Erythroblast (primary cell): ENCODE data around the gene FAM153A.
"Not testable (repeated sequence)": the region's sequence is repeated elsewhere in the genome, so short reads cannot be mapped to it uniquely, and the experiment has no call there.

Experiments used
- GATA1 ChIP-seq: IDR thresholded peaks from 2 replicates; pipeline ENCODE4 v1.6.1; 2011; ENCODE audit warnings: low read depth, mild to moderate bottlenecking, control low read depth, low read length, moderate library complexity
- POLR2A ChIP-seq: IDR thresholded peaks from 2 replicates; pipeline ENCODE4 v1.6.1; 2011; ENCODE audit warnings: mild to moderate bottlenecking, low read length

DNA sequence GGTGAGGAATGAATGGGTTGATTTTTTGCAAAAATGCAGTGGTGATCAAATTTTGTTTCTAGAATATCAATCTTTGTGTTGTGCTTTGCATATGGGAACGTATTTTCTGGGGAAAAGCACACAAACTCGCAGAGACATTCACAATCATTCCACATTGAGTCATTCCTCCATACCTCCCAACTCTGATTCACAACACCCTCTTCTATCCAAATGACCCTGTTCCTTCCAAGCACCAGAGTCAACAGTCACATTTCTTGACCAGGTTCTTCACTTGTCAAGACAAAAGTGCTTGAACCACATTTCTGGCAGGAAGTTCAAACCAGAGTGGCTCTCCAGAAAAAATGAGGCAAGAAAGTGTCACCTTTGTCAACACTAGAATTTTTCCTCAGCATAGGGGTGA is 35.3 kb downstream of the FAM153A start:
- TF ChIP-seq POLR2A, GATA1: not testable (repeated sequence)
